ENCODE results near the gene RGS6.

Gene RGS6

DNA sequence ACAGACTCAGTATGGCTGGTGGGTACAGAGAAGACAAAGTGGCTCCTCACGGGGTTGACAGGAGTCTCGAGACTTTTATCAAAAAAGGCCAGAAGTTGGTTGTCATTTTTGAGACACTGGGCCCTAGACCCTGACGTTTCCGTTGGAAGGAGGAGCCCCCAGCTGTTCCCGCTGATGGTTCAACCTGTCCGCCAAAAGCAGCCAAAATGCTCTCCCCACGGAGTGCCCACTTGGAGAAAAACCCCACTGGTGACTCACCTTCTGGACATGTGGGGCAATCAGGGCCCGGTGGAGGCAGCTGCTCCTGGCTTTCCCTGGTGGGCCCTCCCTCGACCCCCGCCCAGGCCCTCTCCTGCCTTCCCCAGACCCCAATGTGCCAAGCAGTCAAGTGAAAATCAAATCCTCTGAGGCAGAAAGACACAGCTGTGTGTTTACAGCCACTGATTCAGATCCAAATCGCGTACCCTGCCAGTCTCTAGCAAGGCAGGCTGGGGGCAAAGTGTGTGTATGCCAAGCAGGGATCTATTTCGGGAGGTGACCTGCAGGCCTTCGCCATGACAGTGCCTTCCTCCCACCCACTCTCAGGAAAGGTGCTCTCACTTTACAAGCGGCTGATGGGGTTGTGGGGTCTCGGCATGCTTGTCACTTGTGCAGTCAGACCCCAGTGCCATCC is 614.3 kb downstream of the RGS6 start:
- no peak overlapping the region for H3K27ac ChIP-seq
- TF ChIP-seq ZFX (IDR thresholded peaks at IDR 0.05), result no peak

DNA sequence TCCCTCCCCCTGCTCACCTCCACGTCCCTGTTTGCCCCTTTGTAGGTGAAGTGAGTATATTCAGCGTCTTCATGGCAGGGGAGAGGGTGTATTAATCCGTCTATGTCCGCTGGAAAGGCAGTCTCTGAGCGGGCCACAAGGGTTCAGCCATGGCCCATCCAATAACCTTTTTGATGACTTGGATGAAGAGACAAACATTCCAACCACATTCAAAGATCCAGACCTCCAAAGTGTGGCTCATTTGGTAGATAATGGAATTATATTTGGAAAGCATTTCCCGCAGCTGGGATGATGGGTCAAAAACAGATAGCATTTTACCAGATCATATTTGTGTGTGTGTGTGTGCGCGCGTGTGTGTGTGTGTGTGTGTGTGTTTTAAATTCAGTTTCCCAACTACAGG is 615.8 kb downstream of the RGS6 start:
- TF ChIP-seq ZFX (IDR thresholded peaks at IDR 0.05), result no peak
- TF ChIP-seq, protein P1, sequence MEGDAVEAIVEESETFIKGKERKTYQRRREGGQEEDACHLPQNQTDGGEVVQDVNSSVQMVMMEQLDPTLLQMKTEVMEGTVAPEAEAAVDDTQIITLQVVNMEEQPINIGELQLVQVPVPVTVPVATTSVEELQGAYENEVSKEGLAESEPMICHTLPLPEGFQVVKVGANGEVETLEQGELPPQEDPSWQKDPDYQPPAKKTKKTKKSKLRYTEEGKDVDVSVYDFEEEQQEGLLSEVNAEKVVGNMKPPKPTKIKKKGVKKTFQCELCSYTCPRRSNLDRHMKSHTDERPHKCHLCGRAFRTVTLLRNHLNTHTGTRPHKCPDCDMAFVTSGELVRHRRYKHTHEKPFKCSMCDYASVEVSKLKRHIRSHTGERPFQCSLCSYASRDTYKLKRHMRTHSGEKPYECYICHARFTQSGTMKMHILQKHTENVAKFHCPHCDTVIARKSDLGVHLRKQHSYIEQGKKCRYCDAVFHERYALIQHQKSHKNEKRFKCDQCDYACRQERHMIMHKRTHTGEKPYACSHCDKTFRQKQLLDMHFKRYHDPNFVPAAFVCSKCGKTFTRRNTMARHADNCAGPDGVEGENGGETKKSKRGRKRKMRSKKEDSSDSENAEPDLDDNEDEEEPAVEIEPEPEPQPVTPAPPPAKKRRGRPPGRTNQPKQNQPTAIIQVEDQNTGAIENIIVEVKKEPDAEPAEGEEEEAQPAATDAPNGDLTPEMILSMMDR (conservative IDR thresholded peaks at IDR 0.05), result no peak
- no peak overlapping the region for H3K27ac ChIP-seq

DNA sequence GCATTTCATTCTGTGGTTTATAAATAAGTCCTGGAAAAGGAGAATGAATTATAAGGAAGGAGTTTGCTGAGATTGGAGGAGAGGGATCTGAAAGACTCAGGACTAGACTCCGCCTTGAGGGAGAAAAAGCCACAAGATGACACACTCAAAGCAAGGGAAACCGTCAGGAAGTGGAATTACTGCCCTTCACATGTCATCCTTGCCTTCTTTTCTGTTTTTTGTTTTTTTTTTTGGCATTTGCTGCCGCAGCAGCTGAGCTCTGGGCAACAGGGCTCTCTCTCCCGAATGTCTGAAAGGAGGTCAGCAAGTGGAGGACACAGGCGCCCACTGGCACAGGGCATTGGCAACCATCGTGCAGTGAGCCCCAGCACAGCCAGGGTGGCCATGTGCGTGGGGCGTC is 616.8 kb downstream of the RGS6 start:
- H3K27ac ChIP-seq, result no peak overlapping the region
- TF ChIP-seq ZFX (IDR thresholded peaks at IDR 0.05), result no peak
- TF ChIP-seq, protein P1 (conservative IDR thresholded peaks at IDR 0.05), result no peak

DNA sequence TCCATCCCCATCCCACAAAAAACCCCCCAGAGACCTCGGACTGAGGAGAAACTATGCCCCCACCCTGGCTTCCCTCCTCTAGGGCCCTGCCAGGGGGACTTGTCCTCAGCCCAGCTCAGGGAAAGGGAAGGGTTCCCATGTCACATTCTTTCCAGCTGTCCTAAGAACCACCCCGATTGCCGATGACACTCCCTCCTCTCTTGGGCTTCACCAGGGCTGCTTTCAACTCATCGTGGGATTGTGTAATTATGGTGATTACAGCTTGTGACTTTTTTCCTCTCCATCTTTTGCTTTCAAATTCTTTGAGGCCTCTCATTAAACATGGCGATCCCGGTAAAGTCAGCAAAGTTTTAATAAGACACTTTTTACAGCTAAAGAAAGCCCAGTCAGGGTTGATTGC is 617.6 kb downstream of the RGS6 start:
- H3K27ac ChIP-seq, result no peak overlapping the region
- no peak for TF ChIP-seq ZFX (IDR thresholded peaks at IDR 0.05)
- TF ChIP-seq, protein P1 (conservative IDR thresholded peaks at IDR 0.05), result no peak

DNA sequence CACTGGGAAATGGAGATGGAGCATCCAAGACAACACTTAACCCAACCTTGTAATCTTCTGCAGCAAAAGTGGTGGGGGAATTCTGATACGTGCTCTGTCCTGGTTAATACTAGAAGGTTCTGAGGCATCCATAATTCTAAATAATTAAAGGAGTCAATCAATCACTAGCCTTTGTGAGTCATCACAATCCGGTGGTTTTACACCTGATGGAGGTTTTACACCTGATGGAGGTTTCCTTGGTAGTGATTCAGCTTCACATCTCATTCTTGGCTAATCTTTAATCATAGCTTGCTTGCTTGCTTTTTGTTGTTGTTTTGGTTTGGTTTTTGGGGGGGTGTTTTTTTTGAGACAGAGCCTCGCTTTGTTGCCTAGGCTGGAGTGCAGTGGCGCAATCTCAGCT is 618.3 kb downstream of the RGS6 start:
- no peak for TF ChIP-seq ZFX (IDR thresholded peaks at IDR 0.05)
- TF ChIP-seq, protein P1 (conservative IDR thresholded peaks at IDR 0.05), result no peak
- H3K27ac ChIP-seq, result no peak overlapping the region

DNA sequence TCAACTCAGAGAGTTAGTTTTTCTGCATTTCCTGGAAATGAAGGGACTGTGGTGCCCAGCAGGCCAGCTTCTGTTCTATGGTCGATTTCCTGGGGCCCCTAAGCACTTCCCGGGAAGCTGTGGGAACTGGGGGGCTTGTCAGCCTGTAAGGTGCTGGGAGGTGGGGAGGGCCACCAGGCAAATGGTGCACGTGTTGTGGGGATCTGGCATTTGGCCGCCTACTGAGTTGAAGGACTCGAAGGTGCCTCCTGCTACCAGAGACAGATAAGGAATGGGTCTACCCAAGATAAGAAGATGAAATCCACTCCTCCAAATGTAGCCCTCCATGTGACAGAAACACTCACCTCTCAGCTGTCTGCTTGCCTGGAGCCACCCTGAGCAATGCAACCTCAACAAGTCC is 620.0 kb downstream of the RGS6 start:
- no peak for TF ChIP-seq ZFX (IDR thresholded peaks at IDR 0.05)

DNA sequence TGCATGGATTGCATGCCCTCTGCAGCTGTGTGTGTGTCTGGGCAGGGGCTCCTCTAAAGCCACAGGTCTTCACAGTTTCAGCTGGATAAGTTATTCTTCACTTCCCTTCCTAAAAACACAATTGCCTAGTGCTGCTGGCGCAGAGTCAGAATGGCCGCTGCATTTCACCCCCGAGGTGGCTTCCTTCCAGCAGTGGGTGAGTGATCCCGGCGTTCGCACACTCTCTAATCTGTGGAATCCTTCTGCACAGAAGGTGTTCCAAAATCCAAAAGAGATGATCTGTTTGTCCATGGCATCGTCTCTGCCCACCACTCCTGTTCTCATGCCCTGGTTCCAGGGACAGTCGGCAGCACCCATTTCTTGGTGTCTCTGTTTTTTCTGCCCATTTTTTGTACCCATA is 620.9 kb downstream of the RGS6 start:
- TF ChIP-seq, protein P1 (conservative IDR thresholded peaks at IDR 0.05), result no peak
- no peak for TF ChIP-seq ZFX (IDR thresholded peaks at IDR 0.05)
- H3K27ac ChIP-seq, result no peak overlapping the region

More for the DNA sequence above, 620.0 kb downstream of the RGS6 start:
- H3K27ac ChIP-seq, result no peak overlapping the region

DNA sequence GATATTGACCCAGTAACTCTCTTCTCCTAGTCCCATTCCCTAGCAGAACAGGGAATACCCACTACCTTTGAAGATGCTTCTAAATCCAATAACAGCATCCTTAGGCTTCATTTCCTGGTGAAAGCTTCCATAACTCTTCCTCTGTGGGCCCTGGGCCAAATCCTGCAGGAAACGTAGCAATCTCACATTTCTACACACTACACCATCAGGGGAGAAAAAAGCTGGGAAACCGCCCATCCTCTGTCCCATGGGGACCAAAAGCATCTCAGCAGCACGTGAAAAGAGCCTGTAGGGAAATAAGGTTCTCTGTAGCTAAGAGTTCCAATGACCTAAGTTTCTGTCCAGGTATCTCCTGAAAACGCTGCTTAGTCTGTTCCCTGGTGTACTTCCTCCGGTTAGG is 621.4 kb downstream of the RGS6 start:
- no peak for TF ChIP-seq ZFX (IDR thresholded peaks at IDR 0.05)
- TF ChIP-seq, protein P1 (conservative IDR thresholded peaks at IDR 0.05), result no peak
- no peak overlapping the region for H3K27ac ChIP-seq
